ENCODE measurements around the gene PHACTR3.

The PHACTR3 gene

GRCh38 chr20:59817846-59818615 lies 213.7 kb downstream of the PHACTR3 start:
- TF ChIP-seq CTCF (IDR thresholded peaks at IDR 0.05; ENCODE audit: insufficient read depth, low read depth, low read length, missing control alignments) = no peak
- no peak overlapping the region for H3K4me3 ChIP-seq (ENCODE audit: low read length)
- no peak for DNase-seq (ENCODE audit: low read depth)

GRCh38 chr20:59818911-59819310 lies 214.6 kb downstream of the PHACTR3 start:
- no peak for DNase-seq (ENCODE audit: low read depth)
- no peak overlapping the region for H3K4me3 ChIP-seq (ENCODE audit: low read length)
- no peak for TF ChIP-seq CTCF (IDR thresholded peaks at IDR 0.05; ENCODE audit: insufficient read depth, low read depth, low read length, missing control alignments)

- no peak for DNase-seq (ENCODE audit: low read depth)
- no peak for TF ChIP-seq CTCF (IDR thresholded peaks at IDR 0.05; ENCODE audit: insufficient read depth, low read depth, low read length, missing control alignments)
- no peak overlapping the region for H3K4me3 ChIP-seq (ENCODE audit: low read length)
Observed at GRCh38 chr20:59819496-59820203, 215.3 kb downstream of the PHACTR3 start.

GRCh38 chr20:59820204-59821041 lies 216.1 kb downstream of the PHACTR3 start:
- no peak for TF ChIP-seq CTCF (IDR thresholded peaks at IDR 0.05; ENCODE audit: insufficient read depth, low read depth, low read length, missing control alignments)
- peak; percentile 63 for DNase-seq (ENCODE audit: low read depth)
- no peak overlapping the region for H3K4me3 ChIP-seq (ENCODE audit: low read length)

- no peak for TF ChIP-seq CTCF (IDR thresholded peaks at IDR 0.05; ENCODE audit: insufficient read depth, low read depth, low read length, missing control alignments)
- no peak for DNase-seq (ENCODE audit: low read depth)
- no peak overlapping the region for H3K4me3 ChIP-seq (ENCODE audit: low read length)
Observed at GRCh38 chr20:59821201-59821600, 216.9 kb downstream of the PHACTR3 start.

- no peak for TF ChIP-seq CTCF (IDR thresholded peaks at IDR 0.05; ENCODE audit: insufficient read depth, low read depth, low read length, missing control alignments)
- DNase-seq (ENCODE audit: low read depth) = no peak
Observed at GRCh38 chr20:59821788-59822187, 217.4 kb downstream of the PHACTR3 start.

More at GRCh38 chr20:59821788-59822187, 217.4 kb downstream of the PHACTR3 start:
- H3K4me3 ChIP-seq (ENCODE audit: low read length) = no peak overlapping the region

Measured in epithelial cell of esophagus (primary cell).